ENCODE results near the gene ELAVL3.
"Not testable (repeated sequence)": the region's sequence is repeated elsewhere in the genome, so short reads cannot be mapped to it uniquely, and the experiment has no call there.

Gene ELAVL3

DNA sequence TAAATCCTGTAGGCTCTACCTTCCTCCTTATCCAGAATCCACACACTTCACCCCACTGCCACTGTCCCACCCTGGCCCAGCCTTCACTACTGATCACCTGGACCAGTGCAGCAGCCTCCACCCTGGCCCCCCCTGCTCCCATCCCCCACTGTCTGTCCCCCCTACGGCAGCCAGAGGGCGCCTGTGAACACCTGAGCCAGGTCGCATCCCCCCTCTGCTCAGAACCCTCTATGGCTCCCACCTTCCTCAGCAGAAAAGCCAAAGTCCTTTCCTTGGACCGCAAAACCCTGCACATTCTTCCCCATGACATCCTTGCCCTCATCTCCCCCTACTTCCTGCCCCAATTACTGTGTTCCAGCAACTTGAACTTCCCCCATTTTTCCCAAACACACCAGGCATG is 20.6 kb downstream of the ELAVL3 start:
- no peak for DNase-seq (ENCODE audit: low read depth in 2 of 3, low spot score in 1 of 3)

- DNase-seq (ENCODE audit: low read depth in 2 of 3, low spot score in 1 of 3), result not testable (repeated sequence)
These were observed 21.9 kb downstream of the ELAVL3 start for GRCh38 chr19:11458912-11459311.

- no peak for DNase-seq (ENCODE audit: low read depth in 2 of 3, low spot score in 1 of 3)
These were observed 22.5 kb downstream of the ELAVL3 start for GRCh38 chr19:11458236-11458900.

- DNase-seq (ENCODE audit: low read depth in 2 of 3, low spot score in 1 of 3), result no peak
These were observed 23.0 kb downstream of the ELAVL3 start for GRCh38 chr19:11457831-11458230.

DNA sequence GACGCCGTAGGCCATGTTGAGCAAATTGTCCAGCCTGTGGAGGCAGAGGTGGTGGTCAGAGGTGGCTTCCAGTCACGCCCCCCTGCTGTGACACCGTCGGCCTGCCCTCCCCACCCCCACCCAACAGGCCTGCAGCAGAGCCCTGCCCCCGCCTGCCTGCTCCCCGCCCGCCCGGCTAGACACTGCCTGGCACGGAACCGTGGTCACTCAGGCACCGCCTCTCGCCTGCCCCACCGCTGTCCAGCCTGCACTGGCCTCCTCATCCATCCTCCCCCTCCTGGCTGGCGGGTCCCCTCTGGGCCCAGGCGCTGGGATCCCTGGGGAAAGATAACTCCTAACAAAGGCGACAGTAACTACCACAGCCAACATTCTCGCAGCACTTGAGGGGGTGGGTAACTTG is 23.7 kb downstream of the ELAVL3 start:
- DNase-seq (ENCODE audit: low read depth in 2 of 3, low spot score in 1 of 3), result no peak

GRCh38 chr19:11456659-11457058 is 24.2 kb downstream of the ELAVL3 start:
- DNase-seq (ENCODE audit: low read depth in 2 of 3, low spot score in 1 of 3), result no peak

DNA sequence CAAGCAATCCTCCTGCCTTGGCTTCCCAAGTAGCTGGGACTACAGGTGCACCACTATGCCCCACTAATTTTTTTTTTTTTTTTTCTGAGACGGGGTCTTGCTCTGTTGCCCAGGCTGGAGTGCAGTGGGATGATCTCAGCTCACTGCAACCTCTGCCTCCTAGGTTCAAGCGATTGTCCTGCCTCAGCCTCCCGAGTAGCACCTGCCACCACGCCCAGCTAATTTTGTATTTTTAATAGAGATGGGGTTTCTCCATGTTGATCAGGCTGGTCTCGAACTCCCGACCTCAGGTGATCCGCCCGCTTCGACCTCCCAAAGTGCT is 25.7 kb downstream of the ELAVL3 start:
- DNase-seq (ENCODE audit: low read depth in 2 of 3, low spot score in 1 of 3), result not testable (repeated sequence)

DNA sequence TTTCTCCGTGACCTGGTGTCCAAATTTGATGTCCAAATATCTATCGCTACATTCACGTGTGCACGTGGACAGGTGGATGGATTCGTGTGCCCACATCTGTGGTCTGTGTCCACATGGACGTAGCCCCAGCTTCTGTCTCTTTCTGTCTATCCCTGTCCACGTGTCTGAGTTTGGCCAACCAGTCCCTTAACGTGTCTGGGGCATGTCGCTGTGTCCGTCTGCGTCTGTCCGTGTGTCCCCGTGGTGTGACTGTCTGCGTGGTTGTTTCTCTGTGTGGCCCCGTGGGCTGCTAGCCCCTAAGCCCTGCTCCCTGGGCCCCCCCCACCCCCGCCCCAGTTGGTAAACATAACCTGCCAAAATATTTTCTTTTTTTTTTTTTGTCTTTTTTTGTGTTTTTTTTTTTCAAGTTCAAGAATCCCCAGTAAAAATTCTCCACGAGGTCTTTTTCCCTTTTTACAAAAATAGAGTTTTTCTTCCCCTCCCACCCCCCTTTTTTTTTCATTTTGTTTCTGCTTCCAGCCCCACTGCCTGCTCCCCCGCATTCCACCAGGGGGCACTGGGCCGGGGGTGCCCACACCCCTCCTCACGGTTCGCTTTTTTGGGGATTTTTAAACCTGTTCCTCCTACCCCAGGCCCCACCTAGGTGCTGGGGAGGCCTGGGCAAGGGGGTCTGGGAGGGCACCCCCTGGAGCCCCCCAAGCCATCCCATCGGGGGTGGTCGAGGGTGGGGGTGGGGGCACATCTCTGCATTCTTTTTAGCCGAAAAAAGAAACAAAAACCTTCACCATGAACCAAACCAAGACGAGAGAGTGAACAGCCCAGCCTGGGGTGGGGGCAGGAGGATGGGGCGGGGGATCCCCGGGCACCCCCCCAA is 27.1 kb downstream of the ELAVL3 start:
- no peak for DNase-seq (ENCODE audit: low read depth in 2 of 3, low spot score in 1 of 3)

DNA sequence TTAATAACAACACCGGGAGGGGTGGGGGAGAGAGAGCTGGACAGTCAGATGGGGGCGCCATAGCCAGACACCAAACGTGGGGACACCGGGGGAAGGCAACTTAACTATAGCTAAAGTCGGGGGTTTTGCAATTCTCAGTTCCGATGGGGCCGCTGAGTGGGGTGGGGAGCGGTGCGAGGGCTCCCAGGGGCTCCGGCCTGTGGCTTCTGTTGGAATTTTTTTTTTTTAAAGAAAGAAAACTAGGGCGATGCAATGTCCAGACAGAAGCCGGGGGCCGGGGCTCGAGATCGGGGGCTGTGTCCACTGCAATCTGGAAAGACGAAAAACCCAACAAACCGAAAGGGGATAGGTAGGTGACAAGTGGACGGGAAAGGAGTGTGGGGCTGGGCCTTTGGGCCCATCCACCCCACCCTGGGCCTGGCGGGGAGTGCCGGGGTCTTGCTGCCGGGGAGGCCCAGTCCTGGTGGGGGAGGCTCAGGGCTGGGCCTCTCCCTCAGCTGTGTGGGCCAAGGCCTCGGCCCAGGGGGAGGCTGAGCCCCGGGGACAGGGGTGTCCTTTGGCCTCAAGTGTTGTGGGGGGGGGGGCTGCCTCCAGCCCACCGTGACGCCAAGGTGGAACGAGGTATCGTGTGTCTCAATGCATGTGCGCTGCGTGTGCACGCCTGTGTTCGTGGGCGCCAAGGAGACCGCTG is 28.1 kb downstream of the ELAVL3 start:
- DNase-seq (ENCODE audit: low read depth in 2 of 3, low spot score in 1 of 3), result no peak

DNA sequence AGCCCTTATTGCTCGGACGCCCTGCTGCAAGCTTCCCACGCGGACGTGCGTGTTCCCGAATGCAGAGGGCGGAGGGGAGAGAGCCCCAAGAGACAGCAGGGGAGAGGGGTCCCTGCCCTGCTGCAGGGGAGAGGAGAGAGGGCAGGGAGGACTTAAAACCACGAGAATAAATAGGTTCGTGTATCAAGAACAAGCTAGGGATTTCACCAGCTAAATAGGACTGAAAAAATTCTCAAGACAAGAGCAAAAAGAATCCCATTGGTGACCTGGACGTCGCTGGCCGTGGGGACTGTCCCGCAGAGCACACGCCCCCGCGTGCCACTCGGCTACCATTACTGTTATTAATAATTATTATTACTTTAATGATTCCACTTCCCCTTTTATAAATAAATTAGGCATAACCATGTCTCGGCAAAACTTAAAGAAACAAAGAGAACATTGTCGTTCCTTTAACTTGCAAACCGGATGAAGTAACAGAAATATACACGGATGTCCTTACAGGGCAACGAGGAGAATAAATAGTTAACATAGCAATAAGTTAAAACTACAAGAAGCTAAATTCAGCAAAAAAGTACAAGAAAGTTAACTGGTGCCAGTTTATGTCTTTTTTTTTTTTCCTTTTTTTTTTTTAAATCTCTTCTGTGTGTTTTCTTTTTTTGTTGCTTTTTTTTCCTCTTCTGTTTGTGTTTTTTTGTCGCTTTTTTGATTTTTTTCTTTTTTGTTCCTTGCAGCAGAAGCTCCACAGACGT is 28.8 kb downstream of the ELAVL3 start:
- no peak for DNase-seq (ENCODE audit: low read depth in 2 of 3, low spot score in 1 of 3)

DNA sequence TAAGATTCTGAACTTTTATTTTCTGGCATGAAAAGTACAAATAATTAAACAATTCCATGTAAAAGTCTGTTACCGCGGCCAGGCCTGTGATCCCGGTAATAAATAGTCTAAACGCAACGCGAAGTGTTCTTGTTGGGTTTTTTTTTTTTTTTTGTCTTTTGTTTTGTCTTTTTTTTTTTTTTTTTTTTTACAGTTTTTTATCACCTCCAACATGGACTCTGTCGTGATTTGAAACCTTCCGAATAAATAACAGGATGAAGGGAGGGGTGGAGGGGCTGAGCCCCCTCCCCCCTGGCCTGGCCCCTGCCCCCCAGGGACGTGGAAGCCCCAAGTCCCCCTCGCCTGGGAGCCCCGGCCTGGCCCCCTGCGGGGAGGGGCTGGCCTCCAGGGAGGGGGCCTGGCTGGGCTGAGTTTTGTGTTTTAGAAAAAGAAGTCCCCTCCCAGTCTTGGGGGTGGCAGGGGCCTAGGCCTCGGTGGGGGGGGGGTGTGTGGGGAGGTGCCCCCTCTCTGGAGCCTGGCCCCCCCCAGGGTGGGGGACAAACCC is 29.4 kb downstream of the ELAVL3 start:
- no peak for DNase-seq (ENCODE audit: low read depth in 2 of 3, low spot score in 1 of 3)

DNA sequence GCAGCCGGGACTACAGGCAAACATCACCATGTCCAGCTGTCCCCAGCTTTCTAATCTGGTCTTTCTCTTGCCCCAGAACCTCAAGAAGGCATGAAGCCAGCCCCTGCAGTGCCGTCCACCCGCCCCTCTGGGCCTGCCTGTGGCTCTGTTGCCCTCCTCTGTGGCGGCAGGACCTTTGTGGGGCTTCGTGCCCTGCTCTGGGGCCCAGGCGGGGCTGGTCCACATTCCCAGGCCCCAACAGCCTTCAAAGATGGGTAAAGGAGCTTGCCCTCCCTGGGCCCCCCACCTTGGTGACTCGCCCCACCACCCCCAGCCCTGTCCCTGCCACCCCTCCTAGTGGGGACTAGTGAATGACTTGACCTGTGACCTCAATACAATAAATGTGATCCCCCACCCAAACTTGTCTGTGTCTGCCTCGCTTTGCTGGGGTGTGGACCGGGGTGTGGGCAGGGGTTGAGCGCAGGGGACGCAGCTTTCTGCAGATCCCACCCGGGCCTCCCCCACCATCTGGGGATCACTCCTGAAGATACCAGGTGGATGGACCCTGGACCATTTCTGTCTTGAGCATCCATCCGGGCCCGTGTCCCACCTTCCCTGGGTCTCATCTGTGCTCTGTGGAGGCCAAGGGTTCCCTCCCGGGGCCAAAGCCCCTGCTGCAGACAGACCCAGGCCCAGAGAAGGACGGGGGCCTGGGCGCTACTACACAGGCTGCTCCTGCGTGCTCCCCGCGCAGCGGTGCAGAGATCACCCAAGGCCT is 30.1 kb downstream of the ELAVL3 start:
- no peak for DNase-seq (ENCODE audit: low read depth in 2 of 3, low spot score in 1 of 3)

GRCh38 chr19:11448923-11449554 is 31.8 kb downstream of the ELAVL3 start:
- no peak for DNase-seq (ENCODE audit: low read depth in 2 of 3, low spot score in 1 of 3)

DNA sequence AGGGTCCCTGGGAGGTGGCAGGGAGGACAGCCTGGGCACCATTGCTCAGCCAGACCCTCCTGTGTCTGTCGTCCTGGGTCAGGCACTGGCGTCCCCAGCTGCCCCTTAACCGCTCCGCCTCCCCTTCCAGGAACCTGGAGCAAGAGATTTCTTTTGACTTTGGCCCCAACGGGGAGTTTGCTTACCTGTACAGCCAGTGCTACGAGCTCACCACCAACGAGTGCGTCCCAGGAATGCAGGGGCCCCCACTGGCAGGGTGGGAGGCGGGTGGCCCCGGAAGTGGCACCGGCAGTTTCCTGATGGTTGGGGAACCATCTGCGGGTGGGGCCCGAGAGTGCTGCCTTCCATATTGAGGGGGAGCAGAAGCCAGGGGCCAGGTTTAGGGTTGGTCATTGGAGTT is 32.4 kb downstream of the ELAVL3 start:
- DNase-seq (ENCODE audit: low read depth in 2 of 3, low spot score in 1 of 3), result no peak

DNA sequence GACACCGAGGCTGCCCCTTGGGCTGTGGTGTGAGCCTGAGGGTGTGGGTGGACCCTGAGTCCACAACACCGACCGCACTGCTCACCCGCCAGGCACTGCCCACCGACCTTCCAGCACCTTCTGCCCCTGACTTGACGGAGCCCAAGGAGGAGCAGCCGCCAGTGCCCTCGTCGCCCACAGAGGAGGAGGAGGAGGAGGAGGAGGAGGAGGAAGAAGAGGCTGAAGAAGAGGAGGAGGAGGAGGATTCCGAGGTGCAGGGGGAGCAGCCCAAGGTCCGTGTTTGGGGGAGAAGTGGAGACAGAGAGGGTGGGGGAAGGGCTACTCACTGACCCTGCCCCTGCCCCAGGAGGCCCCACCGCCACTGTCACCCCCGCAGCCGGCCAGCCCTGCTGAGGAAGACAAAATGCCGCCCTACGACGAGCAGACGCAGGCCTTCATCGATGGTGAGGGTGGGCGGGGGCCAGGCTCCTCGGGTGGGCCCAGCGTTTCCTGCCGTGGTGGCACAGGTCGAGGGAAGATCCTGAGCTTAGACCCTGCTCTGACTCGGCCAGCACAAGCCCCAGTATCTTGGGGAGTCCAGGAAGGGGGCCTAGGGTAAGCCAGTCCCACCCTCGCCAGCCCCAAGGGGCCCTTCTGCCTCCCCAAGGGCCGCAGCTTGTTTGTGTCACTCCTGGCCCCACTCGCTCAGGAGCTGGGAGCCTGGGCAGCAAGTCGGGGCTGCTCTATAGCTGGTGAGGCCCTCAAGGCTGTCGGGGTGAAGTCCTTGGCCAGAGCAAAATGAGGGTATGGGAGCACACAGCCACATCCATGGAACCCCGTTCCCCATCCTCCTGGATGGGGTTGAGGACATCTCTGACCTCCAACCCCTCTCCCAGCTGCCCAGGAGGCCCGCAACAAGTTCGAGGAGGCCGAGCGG is 33.2 kb downstream of the ELAVL3 start:
- DNase-seq (ENCODE audit: low read depth in 2 of 3, low spot score in 1 of 3), result no peak

GRCh38 chr19:11446652-11447301 is 34.1 kb downstream of the ELAVL3 start:
- DNase-seq (ENCODE audit: low read depth in 2 of 3, low spot score in 1 of 3), result peak in 1 of 3 donors; percentile 32

DNA sequence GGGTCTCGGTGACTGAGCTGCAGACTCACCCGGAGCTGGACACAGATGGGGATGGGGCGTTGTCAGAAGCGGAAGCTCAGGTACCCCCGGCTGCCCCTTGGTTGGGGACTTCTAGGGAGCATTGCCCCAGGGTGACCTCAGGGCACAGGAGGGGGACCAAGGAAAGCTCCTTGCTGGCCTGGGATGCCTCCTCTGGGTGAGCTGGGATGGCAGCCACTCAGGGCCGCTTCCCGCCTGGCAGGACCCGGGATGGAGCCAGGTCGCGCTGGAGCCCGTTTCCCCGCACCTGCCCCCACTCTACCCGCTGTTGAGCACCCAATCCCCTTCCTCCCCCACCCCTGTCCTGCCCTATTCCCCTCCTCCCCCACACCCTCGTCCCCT is 34.6 kb downstream of the ELAVL3 start:
- no peak for DNase-seq (ENCODE audit: low read depth in 2 of 3, low spot score in 1 of 3)

DNA sequence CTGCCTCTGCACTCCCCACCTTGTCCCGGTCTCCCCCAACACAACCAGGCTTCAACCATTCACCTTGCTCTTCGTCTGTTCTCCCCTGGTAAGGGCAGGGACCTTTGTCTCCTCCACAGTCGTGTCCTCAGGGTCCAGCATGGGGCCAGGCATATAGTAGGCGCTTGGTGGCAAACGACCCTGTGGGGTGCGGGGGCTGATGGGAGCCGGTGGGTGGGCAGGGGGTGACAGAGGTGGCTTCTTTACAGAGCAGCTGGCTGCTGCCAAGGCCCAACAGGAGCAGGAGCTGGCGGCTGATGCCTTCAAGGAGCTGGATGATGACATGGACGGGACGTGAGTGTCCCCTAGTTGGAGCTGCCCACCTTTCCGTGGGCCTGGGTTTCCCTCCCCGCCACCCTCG is 35.7 kb downstream of the ELAVL3 start:
- no peak for DNase-seq (ENCODE audit: low read depth in 2 of 3, low spot score in 1 of 3)
